Measurements from ENCODE around the gene ARNT2. TPM values are rescaled to one million over a fixed set of nuclear protein-coding genes. Genes with fewer than 3 reads are reported as not detected.

The ARNT2 gene
- polyA plus RNA-seq, 2 of the 4 experiments (the other 2 are of a cell fraction): 8.9 to 17.0 TPM

DNA sequence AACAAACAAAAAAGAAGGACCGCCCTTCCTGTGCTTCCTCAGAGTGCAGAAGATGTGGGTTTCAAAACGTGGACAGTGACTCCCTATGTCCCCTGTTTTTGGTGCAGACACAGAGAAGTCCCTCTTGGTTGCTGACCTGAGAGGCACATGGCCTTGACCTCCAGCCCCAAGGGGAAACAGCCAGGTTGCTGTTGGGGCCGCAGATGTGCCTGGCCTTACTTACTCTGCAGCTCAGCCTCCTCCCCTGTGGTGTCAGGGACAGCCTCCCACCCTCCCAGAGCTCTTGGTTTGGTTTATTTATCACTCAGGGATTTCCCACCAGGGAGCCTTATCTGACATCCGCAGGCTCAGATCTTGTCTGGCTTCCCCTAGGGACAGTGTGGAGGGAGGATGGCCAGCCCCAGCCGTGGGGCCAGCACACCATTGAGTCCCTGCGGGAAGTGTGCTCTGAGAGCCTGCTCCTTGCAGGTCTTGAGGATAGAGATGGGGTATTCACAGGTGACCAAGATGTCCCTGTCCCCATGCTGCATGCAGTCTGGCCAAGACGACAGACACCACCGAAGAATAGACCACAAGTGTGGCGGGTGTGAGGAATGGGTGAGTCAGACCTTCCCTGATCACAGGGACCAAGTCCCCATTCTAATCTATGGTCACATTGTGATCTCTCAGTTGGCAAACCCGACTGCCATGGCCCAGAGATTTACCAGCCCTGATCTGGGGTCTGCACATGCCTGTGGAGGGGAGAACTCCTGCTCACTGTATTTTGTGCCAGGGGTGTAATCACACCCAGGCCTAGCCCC, 156.6 kb downstream of the ARNT2 start (continued):
- TF ChIP-seq, protein P1, sequence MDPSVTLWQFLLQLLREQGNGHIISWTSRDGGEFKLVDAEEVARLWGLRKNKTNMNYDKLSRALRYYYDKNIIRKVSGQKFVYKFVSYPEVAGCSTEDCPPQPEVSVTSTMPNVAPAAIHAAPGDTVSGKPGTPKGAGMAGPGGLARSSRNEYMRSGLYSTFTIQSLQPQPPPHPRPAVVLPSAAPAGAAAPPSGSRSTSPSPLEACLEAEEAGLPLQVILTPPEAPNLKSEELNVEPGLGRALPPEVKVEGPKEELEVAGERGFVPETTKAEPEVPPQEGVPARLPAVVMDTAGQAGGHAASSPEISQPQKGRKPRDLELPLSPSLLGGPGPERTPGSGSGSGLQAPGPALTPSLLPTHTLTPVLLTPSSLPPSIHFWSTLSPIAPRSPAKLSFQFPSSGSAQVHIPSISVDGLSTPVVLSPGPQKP (IDR thresholded peaks at IDR 0.05; ENCODE audit: low read depth, low read length): no peak
- TF ChIP-seq FOXS1 (CRISPR knock-in tag; IDR thresholded peaks at IDR 0.05): no peak
- TF ChIP-seq CEBPB (IDR thresholded peaks at IDR 0.05): no peak
- no peak for TF ChIP-seq ESRRA (IDR thresholded peaks at IDR 0.05; ENCODE audit: borderline replicate concordance, low read length)
- TF ChIP-seq NPAS2 (CRISPR knock-in tag; IDR thresholded peaks at IDR 0.05; ENCODE audit: borderline replicate concordance): no peak

DNA sequence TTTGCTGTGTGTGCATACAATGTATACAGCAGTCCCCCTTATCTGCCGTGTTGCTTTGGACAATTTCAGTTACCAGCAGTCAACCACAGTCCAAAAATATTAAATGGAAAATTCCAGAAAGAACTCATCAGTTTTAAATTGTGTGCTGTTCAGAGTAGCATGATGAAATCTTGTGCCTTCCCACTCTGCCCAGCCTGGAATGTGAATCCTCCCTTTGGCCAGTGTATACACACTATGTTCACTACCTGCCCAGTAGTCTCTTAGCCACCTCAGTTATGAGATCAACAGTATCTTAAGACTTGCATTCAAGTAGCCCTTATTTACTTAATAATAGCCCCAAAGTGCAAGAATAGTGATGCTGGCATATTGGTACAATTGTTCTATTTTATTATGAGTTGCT, 157.3 kb downstream of the ARNT2 start:
- DNase-seq (ENCODE audit: low read depth in 1 of 2, low spot score in 1 of 2) (no peak), FAIRE-seq (no peak), ATAC-seq (no peak)
- no peak overlapping the region for H3K27ac ChIP-seq
- ChIA-PET POLR2A (no interaction called here), CTCF (no interaction called here)
- TF ChIP-seq CBX8 (IDR thresholded peaks at IDR 0.05) (no peak), EP300 (IDR thresholded peaks at IDR 0.05) (no peak), CEBPB (IDR thresholded peaks at IDR 0.05) (no peak), KDM1A (IDR thresholded peaks at IDR 0.05; ENCODE audit: low read depth) (no peak), EHF (CRISPR knock-in tag; IDR thresholded peaks at IDR 0.05) (no peak), PHF8 (IDR thresholded peaks at IDR 0.05; ENCODE audit: borderline replicate concordance, low read depth) (no peak), RAD21 (conservative IDR thresholded peaks at IDR 0.05 in 1 of 2, IDR thresholded peaks at IDR 0.05 in 1 of 2) (no peak), CHD4 (IDR thresholded peaks at IDR 0.05; ENCODE audit: borderline replicate concordance) (no peak), NFE2L2 (conservative IDR thresholded peaks at IDR 0.05; ENCODE audit: low read length) (no peak), TP53 (CRISPR knock-in tag; IDR thresholded peaks at IDR 0.05) (no peak), HDAC2 (IDR thresholded peaks at IDR 0.05) (no peak), RCOR1 (IDR thresholded peaks at IDR 0.05; ENCODE audit: low read depth, low read length) (no peak), RARB (CRISPR knock-in tag; IDR thresholded peaks at IDR 0.05) (no peak), ZNF302 (CRISPR knock-in tag; IDR thresholded peaks at IDR 0.05) (no peak), JUNB (IDR thresholded peaks at IDR 0.05) (no peak)
- TF ChIP-seq, protein P2, sequence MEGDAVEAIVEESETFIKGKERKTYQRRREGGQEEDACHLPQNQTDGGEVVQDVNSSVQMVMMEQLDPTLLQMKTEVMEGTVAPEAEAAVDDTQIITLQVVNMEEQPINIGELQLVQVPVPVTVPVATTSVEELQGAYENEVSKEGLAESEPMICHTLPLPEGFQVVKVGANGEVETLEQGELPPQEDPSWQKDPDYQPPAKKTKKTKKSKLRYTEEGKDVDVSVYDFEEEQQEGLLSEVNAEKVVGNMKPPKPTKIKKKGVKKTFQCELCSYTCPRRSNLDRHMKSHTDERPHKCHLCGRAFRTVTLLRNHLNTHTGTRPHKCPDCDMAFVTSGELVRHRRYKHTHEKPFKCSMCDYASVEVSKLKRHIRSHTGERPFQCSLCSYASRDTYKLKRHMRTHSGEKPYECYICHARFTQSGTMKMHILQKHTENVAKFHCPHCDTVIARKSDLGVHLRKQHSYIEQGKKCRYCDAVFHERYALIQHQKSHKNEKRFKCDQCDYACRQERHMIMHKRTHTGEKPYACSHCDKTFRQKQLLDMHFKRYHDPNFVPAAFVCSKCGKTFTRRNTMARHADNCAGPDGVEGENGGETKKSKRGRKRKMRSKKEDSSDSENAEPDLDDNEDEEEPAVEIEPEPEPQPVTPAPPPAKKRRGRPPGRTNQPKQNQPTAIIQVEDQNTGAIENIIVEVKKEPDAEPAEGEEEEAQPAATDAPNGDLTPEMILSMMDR (IDR thresholded peaks at IDR 0.05): no peak
- TF ChIP-seq, protein P1 (IDR thresholded peaks at IDR 0.05; ENCODE audit: low read depth, low read length): no peak
- TF ChIP-seq, protein P3, sequence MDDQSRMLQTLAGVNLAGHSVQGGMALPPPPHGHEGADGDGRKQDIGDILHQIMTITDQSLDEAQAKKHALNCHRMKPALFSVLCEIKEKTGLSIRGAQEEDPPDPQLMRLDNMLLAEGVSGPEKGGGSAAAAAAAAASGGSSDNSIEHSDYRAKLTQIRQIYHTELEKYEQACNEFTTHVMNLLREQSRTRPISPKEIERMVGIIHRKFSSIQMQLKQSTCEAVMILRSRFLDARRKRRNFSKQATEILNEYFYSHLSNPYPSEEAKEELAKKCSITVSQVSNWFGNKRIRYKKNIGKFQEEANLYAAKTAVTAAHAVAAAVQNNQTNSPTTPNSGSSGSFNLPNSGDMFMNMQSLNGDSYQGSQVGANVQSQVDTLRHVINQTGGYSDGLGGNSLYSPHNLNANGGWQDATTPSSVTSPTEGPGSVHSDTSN (IDR thresholded peaks at IDR 0.05): no peak
- no peak overlapping the region for H3K4me2 ChIP-seq
- no peaks in the 10 kb centered on the region for H3K4me1 ChIP-seq
- H3K9me3 ChIP-seq: no peaks in the 10 kb centered on the region
- H3K4me3 ChIP-seq: no peak overlapping the region
- 81% methylated on average over 1 of the region's 1 CpG for WGBS (ENCODE audit: missing lambda C conversion rate)

Data from A549 (cell line).